Activated T-helper 1 cell treated with Interleukin-2 at 50 U/mL for 16 hours (primary cell): ENCODE measurements around the gene TPCN1.
A peak's percentile ranks its signal among the peaks of the same experiment; 100 is the strongest.

Experiments
- DNase-seq: peaks from one replicate; pipeline ENCODE4 v3.0.0-alpha.2; 2020; ENCODE audit warnings: low read depth

TPCN1 gene

DNA sequence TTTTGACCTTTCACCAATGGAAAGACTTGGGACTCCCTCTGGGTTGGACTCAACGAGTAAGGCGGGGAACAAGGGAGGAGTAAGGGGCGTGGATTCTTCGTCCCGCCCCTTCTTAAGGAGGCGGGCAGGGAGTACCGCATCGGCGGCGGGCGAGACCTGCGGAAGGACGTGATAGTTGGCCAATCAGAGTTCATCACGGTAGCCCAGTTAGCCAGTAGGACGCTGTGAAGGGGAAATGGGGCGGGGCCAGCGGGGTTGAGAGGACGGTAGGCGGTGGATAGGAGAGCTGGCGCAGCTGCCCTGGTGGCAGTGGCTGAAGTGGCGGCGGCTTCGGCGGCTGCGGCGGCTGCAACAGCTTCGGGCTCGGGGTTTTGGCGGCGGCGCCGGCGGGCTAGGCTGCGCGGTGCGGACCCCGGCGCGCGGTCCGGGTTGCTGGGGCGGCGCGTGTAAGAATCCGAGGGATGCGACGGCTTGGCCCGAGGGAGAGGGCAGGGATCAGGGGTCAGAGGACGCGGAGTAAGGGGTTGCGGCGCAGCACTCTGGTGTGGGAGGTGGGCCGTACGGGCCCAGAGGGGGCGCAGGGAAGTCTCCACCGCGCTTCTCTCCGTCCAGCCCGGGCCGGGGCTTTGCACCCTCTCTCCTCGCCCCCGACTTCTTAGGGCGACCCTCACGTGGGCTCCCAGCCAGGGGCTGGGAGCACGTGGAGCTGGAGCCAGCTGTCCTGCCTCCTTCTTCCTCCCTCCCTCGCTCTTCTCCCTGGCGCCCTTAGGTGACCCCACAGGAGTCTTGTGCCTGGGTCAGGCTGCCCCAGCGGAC is at the start of gene TPCN1:
Gene TPCN1 (plus strand): TSS at position 284 of the 816 bp plus-strand sequence. CDS start 5,389 bp downstream, outside the sequence.
- peak; percentile 97 for DNase-seq

- DNase-seq: no peak
Measured at GRCh38 chr12:113171543-113171942, 49.7 kb upstream of the TPCN1 start.

DNA sequence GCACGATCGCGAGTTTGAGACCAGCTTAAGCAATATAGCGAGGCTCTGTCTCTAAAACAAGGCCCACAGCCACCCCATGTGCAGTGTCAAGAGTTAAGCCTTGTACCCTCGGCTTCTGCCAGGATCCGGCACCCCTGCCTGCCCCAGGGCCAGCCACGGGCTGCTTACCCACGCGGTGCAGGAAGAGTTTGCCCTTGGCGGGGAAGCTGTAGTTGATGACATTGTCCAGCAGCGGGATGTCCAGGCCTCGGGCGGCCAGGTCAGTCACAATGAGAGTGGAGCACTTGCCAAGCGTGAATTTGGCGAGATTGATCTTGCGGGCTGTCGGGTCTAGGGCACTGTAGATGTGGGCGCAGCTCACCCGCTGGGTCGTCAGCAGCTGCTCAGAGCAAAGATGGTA is 49.1 kb upstream of the TPCN1 start:
- no peak for DNase-seq

GRCh38 chr12:113173081-113173698 is 48.1 kb upstream of the TPCN1 start:
- DNase-seq: no peak

DNA sequence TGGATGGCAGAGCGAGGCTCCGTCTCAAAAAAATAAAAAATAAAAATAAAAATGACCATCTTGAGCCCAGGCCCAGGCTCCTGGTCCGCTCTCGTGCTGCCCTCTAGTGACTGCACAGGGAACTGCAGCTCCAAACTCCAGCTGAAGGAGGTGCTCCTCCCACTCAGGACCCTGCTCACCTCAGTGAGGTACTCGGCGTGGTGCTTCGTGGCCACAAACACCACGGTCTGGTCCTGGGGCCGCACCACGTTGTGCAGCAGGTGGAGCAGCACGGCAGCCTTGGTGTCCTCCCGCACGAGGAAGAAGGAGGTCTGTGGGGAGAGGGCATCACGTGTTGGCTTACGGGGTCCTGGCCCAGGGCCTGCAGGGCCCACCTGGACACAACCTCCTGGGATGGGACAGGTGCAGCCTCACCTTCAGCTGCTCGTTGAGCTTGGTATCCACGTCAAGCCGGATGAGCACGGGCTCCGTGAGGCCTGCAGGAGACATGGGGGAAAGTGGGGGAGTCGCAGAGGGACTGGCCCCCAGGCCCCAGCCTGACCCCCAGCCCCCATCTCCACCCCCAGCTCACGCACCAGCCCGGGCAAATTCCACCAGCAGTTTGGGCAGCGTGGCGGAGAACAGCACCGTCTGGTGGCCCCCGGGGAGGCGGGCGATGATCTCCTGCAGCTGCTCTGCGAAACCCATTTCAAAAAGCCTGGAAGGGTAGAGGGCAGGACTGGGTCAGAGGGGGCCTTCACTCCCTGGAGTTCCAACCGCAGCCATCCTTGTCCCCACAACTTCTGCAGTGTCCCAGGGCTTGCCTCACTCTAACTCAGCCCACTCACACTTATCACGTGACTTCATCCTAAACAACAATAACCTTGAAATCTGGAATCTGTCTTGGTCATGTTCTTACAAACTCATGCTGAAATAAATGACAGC is 46.5 kb upstream of the TPCN1 start:
- peak; percentile 57 for DNase-seq

DNA sequence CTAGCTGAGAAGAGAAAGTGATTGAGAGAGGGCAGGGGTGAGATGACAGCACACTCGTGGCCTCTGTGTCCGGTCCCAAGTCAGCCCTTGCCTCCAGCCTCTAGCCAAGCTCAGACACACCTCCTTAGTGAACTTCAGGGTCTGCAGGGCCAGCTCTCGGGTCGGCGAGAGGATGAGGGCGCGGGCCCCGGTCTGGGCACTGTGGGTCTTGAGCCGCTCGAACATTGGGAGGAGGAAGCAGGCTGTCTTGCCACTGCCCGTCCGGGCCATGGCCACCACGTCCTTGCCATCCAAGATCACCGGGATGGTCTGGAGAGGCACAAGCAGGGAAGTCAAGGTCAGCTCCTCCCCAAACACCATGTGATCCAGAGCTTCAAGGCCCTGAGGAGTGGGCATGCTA is 42.2 kb upstream of the TPCN1 start:
- DNase-seq: no peak

DNA sequence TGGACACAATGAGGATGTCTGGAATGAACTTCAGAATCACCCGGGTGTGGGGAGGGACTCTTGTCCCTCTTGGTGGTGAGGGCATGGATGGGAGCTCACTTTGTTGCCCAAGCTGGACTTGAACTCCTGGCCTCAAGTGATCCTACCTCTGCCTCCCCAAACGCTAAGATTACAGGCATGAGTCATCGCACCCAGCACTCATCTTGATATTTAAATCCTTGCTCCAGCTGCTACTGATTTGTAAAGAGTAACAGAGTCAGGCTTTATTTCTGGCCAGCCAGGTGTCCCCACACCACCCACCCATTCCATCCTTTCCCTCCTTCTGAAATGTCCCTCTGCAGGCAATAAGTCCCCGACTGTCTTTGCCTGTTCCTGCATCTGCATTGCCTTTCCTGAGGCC is 40.9 kb upstream of the TPCN1 start:
- DNase-seq: no peak

- DNase-seq: no peak
Measured at GRCh38 chr12:113181975-113182374, 39.3 kb upstream of the TPCN1 start.

GRCh38 chr12:113183030-113183589 is 38.2 kb upstream of the TPCN1 start:
- DNase-seq: no peak

DNA sequence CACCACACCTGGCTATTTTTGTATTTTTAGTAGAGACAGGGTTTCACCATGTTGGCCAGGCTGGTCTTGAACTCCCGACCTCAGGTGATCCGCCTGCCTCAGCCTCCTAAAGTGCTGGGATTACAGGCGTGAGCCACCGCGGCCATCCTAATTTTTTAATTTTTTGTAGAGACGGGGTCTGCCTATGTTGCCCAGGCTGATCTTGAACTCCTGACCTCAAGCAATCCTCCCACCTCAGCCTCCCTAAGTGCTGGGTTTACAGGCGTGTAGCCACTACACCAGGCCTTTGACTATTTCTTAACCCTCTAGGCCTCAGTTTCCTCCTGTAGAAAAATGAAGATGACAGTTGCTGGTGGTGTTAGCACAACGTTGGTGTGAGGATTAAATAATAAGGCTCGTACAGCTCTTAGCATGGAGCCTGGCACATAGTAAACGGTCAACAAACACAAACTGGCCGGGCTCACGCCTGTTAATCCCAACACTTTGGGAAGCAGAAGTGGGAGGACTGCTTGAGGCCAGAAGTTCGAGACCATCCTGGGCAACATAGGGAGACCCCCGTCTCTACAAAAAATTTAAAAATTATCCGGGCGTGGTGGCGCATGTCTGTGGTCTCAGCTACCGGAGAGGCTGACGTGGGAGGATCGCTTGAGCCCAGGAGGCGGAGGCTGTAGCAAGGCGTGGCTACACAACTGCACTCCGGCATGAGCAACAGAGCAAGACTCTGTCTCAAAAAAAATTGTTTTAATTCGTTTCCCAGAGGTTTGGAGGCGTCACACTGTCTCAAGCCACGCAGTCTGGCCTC is 37.0 kb upstream of the TPCN1 start:
- DNase-seq: no peak

DNA sequence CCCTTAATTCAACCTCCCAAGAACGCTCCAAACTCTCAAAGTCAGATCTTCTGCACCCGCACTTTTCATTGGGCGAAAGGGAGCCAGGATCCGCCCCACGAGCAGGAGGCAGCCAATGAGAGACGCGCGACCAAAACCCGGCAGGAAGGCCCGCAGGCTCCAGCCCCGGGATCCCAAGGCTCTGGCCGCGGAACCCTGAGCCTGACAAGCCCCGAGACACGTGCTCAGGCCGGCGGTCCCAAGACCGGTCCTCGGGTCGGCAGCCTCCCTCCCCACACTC is 36.4 kb upstream of the TPCN1 start:
- peak; percentile 75 for DNase-seq

GRCh38 chr12:113185180-113186032 is 35.9 kb upstream of the TPCN1 start, which contains the start of the genes DDX54 and RITA1:
DDX54 (minus strand) TSS chr12:113185478; CDS start chr12:113185451, 27 bp downstream.
RITA1 (plus strand) TSS chr12:113185721; CDS start chr12:113186747, 1,026 bp downstream.
- peak; percentile 69 for DNase-seq

- DNase-seq: no peak
Measured at GRCh38 chr12:113186033-113186365, 35.3 kb upstream of the TPCN1 start.

- DNase-seq: no peak
Measured at GRCh38 chr12:113186666-113187325, 34.5 kb upstream of the TPCN1 start.

GRCh38 chr12:113189361-113189760 is 31.9 kb upstream of the TPCN1 start:
- DNase-seq: no peak

GRCh38 chr12:113190761-113191160 is 30.5 kb upstream of the TPCN1 start:
- no peak for DNase-seq

GRCh38 chr12:113191227-113191626 is 30.0 kb upstream of the TPCN1 start:
- no peak for DNase-seq

GRCh38 chr12:113194971-113195391 is 26.3 kb upstream of the TPCN1 start:
- no peak for DNase-seq

DNA sequence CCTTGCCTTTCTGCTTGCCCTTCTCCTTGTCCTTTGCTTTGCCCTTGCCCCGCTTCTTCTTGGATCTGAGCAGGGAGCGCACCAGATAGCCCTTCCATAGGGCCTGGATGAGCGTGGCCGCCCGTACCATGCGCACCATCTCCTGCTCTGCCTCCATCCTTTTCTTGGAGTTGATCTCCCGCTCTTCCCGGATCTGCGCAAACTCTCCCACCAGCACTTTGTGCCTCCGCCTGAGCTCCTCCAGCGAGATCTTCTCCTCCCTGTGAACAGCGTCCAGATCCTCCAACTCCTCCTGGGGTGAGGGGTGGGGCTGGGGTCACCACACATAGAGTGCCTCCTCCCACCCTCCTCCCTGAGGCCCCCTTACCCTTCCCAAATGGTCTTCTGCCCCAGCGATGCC is 25.7 kb upstream of the TPCN1 start:
- no peak for DNase-seq

DNA sequence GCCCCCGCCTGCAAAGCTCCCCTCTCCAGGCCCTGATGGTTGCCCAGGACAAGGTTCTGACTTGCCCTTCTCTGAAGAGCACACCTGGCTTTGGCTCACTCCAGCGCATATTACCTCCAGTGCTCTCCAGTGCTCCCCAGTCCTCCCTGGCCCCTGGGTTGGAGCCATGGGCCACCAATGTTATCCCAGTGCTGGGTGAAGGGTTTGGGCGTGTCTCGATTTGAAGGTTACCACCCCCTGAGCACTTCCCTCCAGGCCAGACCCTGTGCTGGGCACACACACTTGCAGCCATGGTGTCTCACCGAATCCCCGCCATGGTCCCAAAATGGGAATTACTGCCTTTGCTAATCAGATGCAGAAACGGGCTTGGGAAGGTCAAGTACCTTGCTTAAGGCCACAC is 24.7 kb upstream of the TPCN1 start:
- no peak for DNase-seq
